Thoracic aorta (tissue), 2 donors: ENCODE measurements around the gene CRTAC1. TPM values are rescaled to one million over a fixed set of nuclear protein-coding genes. Genes with fewer than 3 reads are reported as not detected.

Source experiments
- ATAC-seq: fragments of 150-250 bp; one replicate; pipeline ENCODE4 v1.8.0; 2017; ENCODE audit warnings: low read depth; ENCODE audit not compliant: insufficient number of reproducible peaks, low FRiP score
- DNase-seq: peaks from one replicate; pipeline ENCODE4 v3.0.0-alpha.2; 2020; ENCODE audit warnings: low spot score
- H3K27ac ChIP-seq, 2 donors: fragments of 200-600 bp; sonication (generic); 1 replicate in 1 of 2; 2 replicates in 1 of 2; pipeline ENCODE4 v1.5.1; 2016; ENCODE audit warnings: mild to moderate bottlenecking in 2 of 2, moderate library complexity in 2 of 2
- H3K27me3 ChIP-seq: fragments of 200-600 bp; sonication (generic); replicated peaks from 2 replicates; pipeline ENCODE4 v1.6.0; 2016; ENCODE audit warnings: mild to moderate bottlenecking; ENCODE audit not compliant: insufficient read depth
- H3K36me3 ChIP-seq: fragments of 200-600 bp; sonication (generic); one replicate; pipeline ENCODE4 v1.5.1; 2016
- H3K4me1 ChIP-seq, 2 donors: fragments of 200-600 bp; sonication (generic); 1 replicate in 1 of 2; 2 replicates in 1 of 2; pipeline versions ENCODE4 v1.5.1 to v1.6.0; 2016; ENCODE audit warnings: low read depth in 2 of 2, mild to moderate bottlenecking in 1 of 2; ENCODE audit not compliant: control insufficient read depth in 1 of 2
- H3K4me3 ChIP-seq: fragments of 200-600 bp; sonication (generic); 2 replicates; pipeline ENCODE4 v1.5.1; 2016; ENCODE audit warnings: mild to moderate bottlenecking
- H3K9me3 ChIP-seq: fragments of 200-600 bp; sonication (generic); 2 replicates; pipeline ENCODE4 v1.5.1; 2016
- total RNA-seq, 2 donors: library from RNA; depleted of rRNA; stranded (reverse); fragments of >200 nt; gene quantifications; one replicate each; pipeline versions ENCODE4 v1.1.0 to v1.2.3, GENCODE V29; 2016
- TF ChIP-seq, protein P1 (sequence below): fragments of 200-600 bp; sonication (generic); IDR thresholded peaks from one replicate; pipeline ENCODE4 v1.5.1; 2019; ENCODE audit warnings: antibody characterized with exemption

CRTAC1 gene
- total RNA-seq, 2 donors from 2014 or later: 4.3 to 5.2 TPM

DNA sequence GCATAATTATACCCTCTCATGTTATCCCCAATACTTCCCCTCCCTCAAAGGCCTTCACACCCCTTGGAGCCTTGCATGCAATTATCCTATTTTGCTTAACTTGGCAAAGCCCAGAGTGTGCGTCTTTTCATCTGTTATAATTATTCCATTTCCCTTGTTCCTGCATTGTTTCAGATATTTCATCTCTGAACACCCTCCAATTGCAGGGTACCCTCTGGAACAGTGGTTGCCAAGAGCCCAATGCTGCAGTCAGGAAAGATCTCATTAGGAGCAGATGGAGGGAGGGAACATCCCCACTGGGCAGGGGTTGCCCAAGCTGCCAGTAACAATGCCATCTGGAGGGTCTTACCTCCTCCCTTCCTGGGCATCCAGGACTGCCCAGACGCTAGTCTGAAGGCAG is 199.2 kb downstream of the CRTAC1 start:
- DNase-seq (no peak), ATAC-seq (no peak)
- TF ChIP-seq, protein P1, sequence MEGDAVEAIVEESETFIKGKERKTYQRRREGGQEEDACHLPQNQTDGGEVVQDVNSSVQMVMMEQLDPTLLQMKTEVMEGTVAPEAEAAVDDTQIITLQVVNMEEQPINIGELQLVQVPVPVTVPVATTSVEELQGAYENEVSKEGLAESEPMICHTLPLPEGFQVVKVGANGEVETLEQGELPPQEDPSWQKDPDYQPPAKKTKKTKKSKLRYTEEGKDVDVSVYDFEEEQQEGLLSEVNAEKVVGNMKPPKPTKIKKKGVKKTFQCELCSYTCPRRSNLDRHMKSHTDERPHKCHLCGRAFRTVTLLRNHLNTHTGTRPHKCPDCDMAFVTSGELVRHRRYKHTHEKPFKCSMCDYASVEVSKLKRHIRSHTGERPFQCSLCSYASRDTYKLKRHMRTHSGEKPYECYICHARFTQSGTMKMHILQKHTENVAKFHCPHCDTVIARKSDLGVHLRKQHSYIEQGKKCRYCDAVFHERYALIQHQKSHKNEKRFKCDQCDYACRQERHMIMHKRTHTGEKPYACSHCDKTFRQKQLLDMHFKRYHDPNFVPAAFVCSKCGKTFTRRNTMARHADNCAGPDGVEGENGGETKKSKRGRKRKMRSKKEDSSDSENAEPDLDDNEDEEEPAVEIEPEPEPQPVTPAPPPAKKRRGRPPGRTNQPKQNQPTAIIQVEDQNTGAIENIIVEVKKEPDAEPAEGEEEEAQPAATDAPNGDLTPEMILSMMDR: no peak
- Histone ChIP-seq H3K4me1 (peaks cover 3 to 14% of the 10 kb centered on the region in 2 donors), H3K27me3 (no peaks in the 10 kb centered on the region), H3K27ac (no peak overlapping the region), H3K9me3 (no peaks in the 10 kb centered on the region), H3K4me3 (no peak overlapping the region), H3K36me3 (no peaks in the 10 kb centered on the region)

DNA sequence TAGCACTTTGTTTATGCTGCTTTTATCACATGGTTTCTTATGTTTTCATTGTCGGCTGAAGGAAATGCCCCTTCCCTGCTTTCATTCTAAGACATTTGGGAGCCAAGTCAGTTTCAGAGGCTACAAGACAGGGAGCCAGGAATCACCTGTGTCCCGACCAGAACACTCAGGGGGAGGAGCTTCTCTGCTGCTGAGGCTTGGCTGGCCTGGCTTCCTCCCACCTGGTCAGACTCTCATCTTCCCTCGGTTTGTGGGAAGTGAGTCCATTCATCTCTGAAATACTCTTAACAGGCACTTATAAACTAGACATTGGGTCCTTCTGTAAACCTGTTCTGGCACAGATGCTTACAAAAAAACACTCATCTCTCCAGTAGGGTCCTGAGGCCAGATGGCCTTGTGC is 200.4 kb downstream of the CRTAC1 start:
- TF ChIP-seq, protein P1: no peak
- no peak overlapping the region for H3K27ac ChIP-seq
- H3K27me3 ChIP-seq: no peaks in the 10 kb centered on the region
- no peak for ATAC-seq
- H3K9me3 ChIP-seq: no peaks in the 10 kb centered on the region
- H3K4me3 ChIP-seq: no peak overlapping the region
- peaks cover 3 to 14% of the 10 kb centered on the region in 2 donors for H3K4me1 ChIP-seq
- no peaks in the 10 kb centered on the region for H3K36me3 ChIP-seq
- DNase-seq: no peak

DNA sequence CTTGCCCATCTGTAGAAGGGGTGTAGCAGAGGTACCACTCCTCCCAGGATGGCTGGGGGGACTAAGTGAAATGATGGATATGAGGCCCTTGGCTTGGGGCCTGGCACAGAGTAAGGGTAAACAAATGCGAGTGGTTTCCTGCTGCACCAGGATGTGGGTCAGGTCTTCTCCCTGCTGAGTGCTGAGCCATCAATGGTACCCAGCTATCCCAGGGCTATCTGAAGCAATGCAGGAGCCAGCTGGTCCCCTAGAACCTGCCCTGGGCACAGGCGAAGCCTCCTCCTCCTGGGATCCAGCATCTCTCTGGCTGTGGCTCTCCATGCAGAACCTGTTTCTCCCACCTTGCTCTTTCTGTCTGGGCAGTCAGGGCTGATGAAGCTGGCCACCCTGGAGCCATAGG is 201.7 kb downstream of the CRTAC1 start:
- H3K4me3 ChIP-seq: no peak overlapping the region
- H3K27me3 ChIP-seq: no peaks in the 10 kb centered on the region
- TF ChIP-seq, protein P1: no peak
- no peaks in the 10 kb centered on the region for H3K36me3 ChIP-seq
- no peak overlapping the region for H3K27ac ChIP-seq
- no peaks in the 10 kb centered on the region for H3K9me3 ChIP-seq
- H3K4me1 ChIP-seq: peaks cover 3 to 14% of the 10 kb centered on the region in 2 donors
- ATAC-seq (no peak), DNase-seq (no peak)

DNA sequence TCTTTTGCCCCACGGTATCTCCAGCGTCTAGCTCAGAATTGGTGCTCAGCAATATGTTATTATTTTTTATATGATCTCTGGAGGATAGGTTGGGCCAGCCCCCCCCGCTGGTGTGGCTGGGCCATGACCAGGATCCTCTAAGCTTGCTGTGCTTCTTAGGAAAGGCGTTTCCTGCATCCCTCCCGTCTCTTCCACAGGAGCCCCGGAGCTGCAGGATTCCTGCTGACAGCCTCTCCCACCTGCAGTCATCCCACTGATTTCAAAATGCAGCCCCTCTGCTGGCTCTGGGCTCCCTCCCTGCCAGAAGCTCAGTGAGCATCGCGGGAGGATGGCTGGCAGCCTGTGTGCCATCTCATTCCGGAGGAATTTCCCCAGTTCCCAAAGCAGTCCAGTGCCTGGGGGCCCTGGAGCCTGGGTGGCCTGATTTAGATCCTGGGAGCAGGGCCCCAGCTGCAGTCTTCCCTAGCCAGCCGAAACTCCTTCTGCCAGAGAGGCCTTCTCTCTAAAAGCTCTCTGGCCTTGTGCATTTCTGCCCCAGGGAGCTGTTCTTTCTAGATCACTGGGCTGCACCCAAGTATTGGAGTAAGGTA is 202.6 kb downstream of the CRTAC1 start:
- TF ChIP-seq, protein P1: no peak
- H3K27me3 ChIP-seq: no peaks in the 10 kb centered on the region

DNA sequence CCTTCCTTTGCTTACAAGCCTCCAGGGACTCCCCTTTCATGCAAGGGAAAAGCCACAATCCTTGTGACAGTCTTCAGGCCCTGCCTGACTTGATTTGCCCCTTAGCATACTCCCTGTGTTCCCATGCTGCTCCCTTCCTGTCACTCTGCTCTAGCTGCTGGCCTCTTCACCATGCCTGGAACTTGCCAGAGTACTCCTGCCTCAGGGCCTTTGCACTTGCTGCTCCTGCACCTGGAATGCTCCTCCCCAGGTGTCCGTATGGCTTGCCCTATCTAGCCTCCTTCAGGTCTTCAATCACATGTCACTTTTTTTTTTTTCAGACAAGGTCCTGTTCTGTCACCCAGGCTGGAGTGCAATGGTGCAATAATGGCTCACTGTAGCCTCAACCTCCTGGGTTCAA is 203.5 kb downstream of the CRTAC1 start:
- TF ChIP-seq, protein P1: no peak
- no peaks in the 10 kb centered on the region for H3K27me3 ChIP-seq
- ATAC-seq (no peak), DNase-seq (no peak)
- H3K4me1 ChIP-seq: peaks cover 3 to 14% of the 10 kb centered on the region in 2 donors
- no peak overlapping the region for H3K4me3 ChIP-seq
- no peaks in the 10 kb centered on the region for H3K36me3 ChIP-seq
- no peaks in the 10 kb centered on the region for H3K9me3 ChIP-seq
- H3K27ac ChIP-seq: no peak overlapping the region

More for the DNA sequence above, 202.6 kb downstream of the CRTAC1 start:
- Histone ChIP-seq H3K9me3 (no peaks in the 10 kb centered on the region), H3K36me3 (no peaks in the 10 kb centered on the region), H3K27ac (peak overlapping the region in 1 of 2 donors; percentile 23), H3K4me3 (no peak overlapping the region), H3K4me1 (peaks cover 3 to 14% of the 10 kb centered on the region in 2 donors)
- ATAC-seq (no peak), DNase-seq (no peak)
